PC-9 (cell line): Measurements from ENCODE around the gene MAML3. TPM values are rescaled to one million over a fixed set of nuclear protein-coding genes. Genes with fewer than 3 reads are reported as not detected.

ENCODE experiments used
- BruUV-seq: library from RNA; stranded (reverse); fragments of 400-500 nt; replicated peaks from 2 replicates; lab custom pipeline; 2021; lab: Mats Ljungman, UMichigan
- CTCF ChIA-PET: fragments of 300-600 bp; sonication (Branson Sonifier 250); formaldehyde crosslinking; loops from one replicate; lab custom pipeline; 2022; ENCODE audit warnings: antibody characterized with exemption; lab: Charles Lee
- POLR2A ChIA-PET: fragments of 300-600 bp; sonication (Branson Sonifier 250); formaldehyde crosslinking; loops from one replicate; lab custom pipeline; 2022; ENCODE audit warnings: antibody characterized with exemption; ENCODE audit not compliant: unreplicated experiment; lab: Charles Lee
- DNase-seq, 2 experiments: peaks; one replicate each; pipeline versions ENCODE4 v3.0.0 to v3.0.0-alpha.2; 2015 to 2022; ENCODE audit warnings: mixed read lengths in 1 of 2
- H2AFZ ChIP-seq: fragments of 200-600 bp; sonication (generic); 2 replicates; pipeline ENCODE4 v1.8.1; 2017; ENCODE audit warnings: antibody characterized with exemption
- H3F3A ChIP-seq: fragments of 200-600 bp; sonication (generic); 2 replicates; pipeline ENCODE4 v1.8.1; 2017; ENCODE audit warnings: antibody characterized with exemption, mild to moderate bottlenecking, low read depth; ENCODE audit not compliant: insufficient read depth
- H3K27ac ChIP-seq: fragments of 200-600 bp; sonication (generic); 2 replicates; pipeline ENCODE4 v1.6.1; 2016; ENCODE audit warnings: mixed run types
- H3K27me3 ChIP-seq: fragments of 200-600 bp; sonication (generic); 2 replicates; pipeline ENCODE4 v1.6.1; 2016; ENCODE audit warnings: low read depth, mixed run types; ENCODE audit not compliant: insufficient read depth
- H3K36me3 ChIP-seq: fragments of 200-600 bp; sonication (generic); 2 replicates; pipeline ENCODE4 v1.6.1; 2016; ENCODE audit warnings: low read depth, mixed run types
- H3K4me1 ChIP-seq: fragments of 200-600 bp; sonication (generic); replicated peaks from 2 replicates; pipeline ENCODE4 v1.6.1; 2016; ENCODE audit warnings: mixed run types; ENCODE audit not compliant: insufficient read depth
- H3K4me2 ChIP-seq: fragments of 200-600 bp; sonication (generic); 2 replicates; pipeline ENCODE4 v1.6.1; 2017; ENCODE audit warnings: mixed run types
- H3K4me3 ChIP-seq: fragments of 200-600 bp; sonication (generic); 2 replicates; pipeline ENCODE4 v1.6.1; 2016; ENCODE audit warnings: mixed run types
- H3K79me2 ChIP-seq: fragments of 200-600 bp; sonication (generic); 2 replicates; pipeline ENCODE4 v1.6.1; 2017; ENCODE audit warnings: low read depth, mixed run types
- H3K9me2 ChIP-seq: fragments of 200-600 bp; sonication (generic); 2 replicates; pipeline ENCODE4 v1.8.1; 2017; ENCODE audit warnings: mild to moderate bottlenecking; ENCODE audit not compliant: insufficient read depth
- H3K9me3 ChIP-seq: fragments of 200-600 bp; sonication (generic); 2 replicates; pipeline ENCODE4 v1.8.1; 2016; ENCODE audit warnings: low read depth; ENCODE audit not compliant: insufficient read depth
- H4K20me1 ChIP-seq: fragments of 200-600 bp; sonication (generic); 2 replicates; pipeline ENCODE4 v1.8.1; 2017; ENCODE audit not compliant: insufficient read depth
- EZH2 ChIP-seq: fragments of 200-600 bp; sonication (generic); IDR thresholded peaks from 2 replicates; pipeline ENCODE4 v1.8.0; 2017; ENCODE audit warnings: antibody characterized with exemption, low read depth
- intact Hi-C: fragments of 100-400 bp; cut with micrococcal nuclease; formaldehyde crosslinking; loops from one replicate; pipeline ENCODE4 v1.10.0; 2022; ENCODE audit not compliant: unreplicated experiment
- total RNA-seq: library from RNA; stranded (reverse); gene quantifications from 2 replicates; pipeline ENCODE4 v1.2.3, GENCODE V29; 2021
- TF ChIP-seq, protein P1 (sequence below): fragments of 200-600 bp; sonication (generic); conservative IDR thresholded peaks from 2 replicates; pipeline ENCODE4 v1.6.1; 2017; ENCODE audit warnings: mixed run types, antibody characterized with exemption, mild to moderate bottlenecking, moderate library complexity

The MAML3 gene
- total RNA-seq, 1 experiment from 2014 or later, result 15.2 TPM

DNA sequence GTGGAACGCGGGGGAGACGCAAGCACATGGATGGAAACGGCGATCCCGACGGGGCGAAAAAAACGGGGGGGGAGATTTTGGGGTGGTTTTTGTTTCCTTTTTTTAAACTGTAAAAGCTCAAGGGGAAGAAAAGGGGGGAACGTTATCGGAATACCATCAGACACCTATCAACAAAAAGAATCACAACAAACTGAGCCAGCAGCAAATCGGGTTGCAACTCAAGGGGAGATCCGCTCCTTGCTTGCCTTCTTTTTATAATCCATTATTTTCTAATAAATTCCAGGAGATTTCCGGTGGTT, 616 bp downstream of the MAML3 start:
- H3K9me3 ChIP-seq, result no peaks in the 10 kb centered on the region
- CTCF ChIA-PET, result interaction anchor here (0.6 to 1.4 kb wide), 2 partner anchors 82 to 107 kb away, joined by 3 to 4 read pairs; no protein-coding TSS in a partner anchor
- peaks cover 32% of the 10 kb centered on the region for H3K79me2 ChIP-seq
- peaks cover 16% of the 10 kb centered on the region for H3F3A ChIP-seq
- peak overlapping the region; percentile 87 for H3K4me3 ChIP-seq
- TF ChIP-seq, protein P1, sequence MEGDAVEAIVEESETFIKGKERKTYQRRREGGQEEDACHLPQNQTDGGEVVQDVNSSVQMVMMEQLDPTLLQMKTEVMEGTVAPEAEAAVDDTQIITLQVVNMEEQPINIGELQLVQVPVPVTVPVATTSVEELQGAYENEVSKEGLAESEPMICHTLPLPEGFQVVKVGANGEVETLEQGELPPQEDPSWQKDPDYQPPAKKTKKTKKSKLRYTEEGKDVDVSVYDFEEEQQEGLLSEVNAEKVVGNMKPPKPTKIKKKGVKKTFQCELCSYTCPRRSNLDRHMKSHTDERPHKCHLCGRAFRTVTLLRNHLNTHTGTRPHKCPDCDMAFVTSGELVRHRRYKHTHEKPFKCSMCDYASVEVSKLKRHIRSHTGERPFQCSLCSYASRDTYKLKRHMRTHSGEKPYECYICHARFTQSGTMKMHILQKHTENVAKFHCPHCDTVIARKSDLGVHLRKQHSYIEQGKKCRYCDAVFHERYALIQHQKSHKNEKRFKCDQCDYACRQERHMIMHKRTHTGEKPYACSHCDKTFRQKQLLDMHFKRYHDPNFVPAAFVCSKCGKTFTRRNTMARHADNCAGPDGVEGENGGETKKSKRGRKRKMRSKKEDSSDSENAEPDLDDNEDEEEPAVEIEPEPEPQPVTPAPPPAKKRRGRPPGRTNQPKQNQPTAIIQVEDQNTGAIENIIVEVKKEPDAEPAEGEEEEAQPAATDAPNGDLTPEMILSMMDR, result no peak
- no peak for TF ChIP-seq EZH2
- no peaks in the 10 kb centered on the region; the same call in 1 of the 2 replicates for H3K36me3 ChIP-seq
- intact Hi-C loops, result loop anchor here (2.0 to 10.0 kb wide), 4 partner anchors 207 to 701 kb away; no protein-coding TSS in a partner anchor
- DNase-seq, result no peak
- H4K20me1 ChIP-seq, result no peaks in the 10 kb centered on the region
- H3K9me2 ChIP-seq, result no peaks in the 10 kb centered on the region
- H3K4me1 ChIP-seq, result peaks cover 25% of the 10 kb centered on the region
- no TSS peak for BruUV-seq
- H2AFZ ChIP-seq, result peak overlapping the region; percentile 62
- POLR2A ChIA-PET, result interaction anchor here (0.5 to 0.6 kb wide), 3 partner anchors 56 to 447 kb away, joined by 3 to 6 read pairs (median 5); no protein-coding TSS in a partner anchor
- H3K27me3 ChIP-seq, result no peaks in the 10 kb centered on the region
- peak overlapping the region; percentile 100 for H3K27ac ChIP-seq
- H3K4me2 ChIP-seq, result peak overlapping the region; percentile 76

- H3K27me3 ChIP-seq, result no peaks in the 10 kb centered on the region
- peak overlapping the region; percentile 100 for H3K27ac ChIP-seq
- no peaks in the 10 kb centered on the region for H4K20me1 ChIP-seq
- peak overlapping the region; percentile 87 for H3K4me3 ChIP-seq
- H3K4me1 ChIP-seq, result peaks cover 29% of the 10 kb centered on the region
- BruUV-seq, result no TSS peak
- H3K4me2 ChIP-seq, result peak overlapping the region; percentile 76
- no peaks in the 10 kb centered on the region; the same call in 1 of the 2 replicates for H3K36me3 ChIP-seq
- POLR2A ChIA-PET, result interaction anchor here (0.6 to 1.0 kb wide), 3 partner anchors 55 to 604 kb away, joined by 5 to 6 read pairs (median 6); partner anchors contain the start of gene TBC1D9
- CTCF ChIA-PET, result interaction anchor here (0.6 kb wide), 2 partner anchors 48 to 107 kb away, joined by 3 to 4 read pairs; no protein-coding TSS in a partner anchor
- no peak for TF ChIP-seq EZH2
- TF ChIP-seq, protein P1, result no peak
- no peaks in the 10 kb centered on the region for H3K9me3 ChIP-seq
- peak overlapping the region; percentile 62 for H2AFZ ChIP-seq
- peaks cover 16% of the 10 kb centered on the region for H3F3A ChIP-seq
- peak in 1 of 2 experiments; percentile 35 for DNase-seq
- H3K79me2 ChIP-seq, result peaks cover 37% of the 10 kb centered on the region
- intact Hi-C loops, result loop anchor here (1.0 to 10.0 kb wide), 5 partner anchors 99 to 702 kb away; no protein-coding TSS in a partner anchor
- no peaks in the 10 kb centered on the region for H3K9me2 ChIP-seq
Observed at GRCh38 chr4:140152751-140153418, 1.1 kb downstream of the MAML3 start.

DNA sequence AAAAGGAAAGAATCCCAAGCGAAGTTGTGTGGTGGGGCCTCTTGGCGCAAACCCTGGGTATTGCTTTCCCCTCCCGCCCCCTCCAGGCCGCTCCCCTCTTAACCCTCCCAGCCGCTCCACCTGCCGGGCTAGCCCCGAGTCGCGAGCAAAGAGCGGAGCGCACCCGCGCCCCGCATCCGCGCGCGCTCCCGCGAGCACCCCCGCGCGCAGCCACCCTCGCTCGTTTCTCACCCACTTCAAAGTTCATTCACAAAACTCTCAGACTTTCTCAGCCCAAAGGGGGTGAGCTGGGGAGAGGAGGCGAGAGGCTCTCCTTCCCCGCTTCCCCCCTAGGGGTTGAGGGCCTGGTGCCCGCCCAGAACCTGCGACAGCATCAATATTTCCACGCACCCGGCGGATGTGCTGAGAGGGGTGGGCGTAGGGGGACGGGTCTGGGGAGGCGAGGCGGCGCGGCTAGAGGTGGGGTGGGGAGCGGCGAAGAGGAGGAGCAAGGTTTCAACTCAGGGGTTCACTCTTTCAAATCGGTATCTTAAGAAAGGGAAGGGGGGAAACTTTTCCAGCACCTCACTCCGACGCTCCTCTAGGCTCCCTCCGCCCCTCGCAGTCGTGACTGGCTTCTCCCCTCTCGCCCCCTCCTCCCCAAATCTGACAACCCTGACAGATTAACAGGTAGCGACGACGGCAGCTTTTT, 1.8 kb downstream of the MAML3 start:
- peak in 1 of 2 experiments; percentile 80 for DNase-seq
- Histone ChIP-seq H3K4me3 (peak overlapping the region; percentile 87), H3K27ac (peak overlapping the region; percentile 100), H3K4me1 (peaks cover 31% of the 10 kb centered on the region), H4K20me1 (no peaks in the 10 kb centered on the region), H3K79me2 (peaks cover 44% of the 10 kb centered on the region), H3K9me2 (no peaks in the 10 kb centered on the region), H3K4me2 (peak overlapping the region; percentile 76), H3K27me3 (no peaks in the 10 kb centered on the region), H3K36me3 (no peaks in the 10 kb centered on the region; the same call in 1 of the 2 replicates), H2AFZ (peak overlapping the region; percentile 53; the same call in 1 of the 2 replicates), H3K9me3 (no peaks in the 10 kb centered on the region), H3F3A (peaks cover 16% of the 10 kb centered on the region)
- TSS peak; percentile 80 for BruUV-seq
- ChIA-PET CTCF (interaction anchor here (0.6 kb wide), 1 partner anchor 48 kb away, joined by 3 read pairs; no protein-coding TSS in a partner anchor), POLR2A (interaction anchor here (0.6 to 2.1 kb wide), 5 partner anchors 54 to 604 kb away, joined by 5 to 11 read pairs (median 5); partner anchors contain the start of gene TBC1D9)
- TF ChIP-seq, protein P1, result no peak; the same call in 1 of the 2 replicates
- TF ChIP-seq EZH2, result no peak
- intact Hi-C loops, result loop anchor here (1.0 to 10.0 kb wide), 5 partner anchors 100 to 703 kb away; no protein-coding TSS in a partner anchor
